H1 (cell line): ENCODE measurements around the gene GDF2. TPM values are rescaled to one million over a fixed set of nuclear protein-coding genes. Genes with fewer than 3 reads are reported as not detected.

Experiments used
- CTCF ChIP-seq, 3 experiments: IDR thresholded peaks; 1 replicate in 2 of 3; 2 replicates in 1 of 3; pipeline versions ENCODE4 v1.5.1 to v1.6.1; 2011; ENCODE audit warnings: low read length in 3 of 3, mild to moderate bottlenecking in 3 of 3, inconsistent platforms in 2 of 3, low read depth in 1 of 3, moderate library complexity in 1 of 3; ENCODE audit not compliant: insufficient read depth in 1 of 3; ENCODE audit errors: control extremely low read depth in 1 of 3
- YY1 ChIP-seq: IDR thresholded peaks from 2 replicates; pipeline ENCODE4 v1.6.1; 2011; ENCODE audit warnings: low read depth, mild to moderate bottlenecking, low read length
- polyA plus RNA-seq, 7 experiments: library from polyadenylated mRNA; depleted of rRNA in 3 of 7; stranded (reverse) in 5 of 7; unstranded in 2 of 7; fragments of >200 nt in 5 of 7; fragments of 200-250 nt in 2 of 7; gene quantifications; 1 replicate in 5 of 7; 2 replicates in 1 of 7; 4 replicates in 1 of 7; pipeline versions ENCODE4 v1.2.1 to v1.2.3, GENCODE V29; 2011 to 2013; ENCODE audit warnings: missing spikeins in 2 of 7, mixed read lengths in 2 of 7
- total RNA-seq: library from RNA; stranded (reverse); fragmentation: NEBNext Ultra II Directional; extraction: Animal tissue kit (Norgen Biotek cat#: 25700); gene quantifications from 2 replicates; pipeline ENCODE4 v1.2.1, GENCODE V29; 2021

Gene GDF2
- total and polyA plus RNA-seq, 2 of the 8 experiments (the other 6 are each of a cell fraction or from before 2014, with no cell fraction given) = not detected

- TF ChIP-seq CTCF (IDR thresholded peaks at IDR 0.05; ENCODE audit: control extremely low read depth in 1 of 3, insufficient read depth in 1 of 3, low read depth in 1 of 3, low read length in 3 of 3) (no peak), YY1 (no peak)
Measured at GRCh38 chr10:47303866-47304265, 18.4 kb upstream of the GDF2 start (continued).
